GM12892 (cell line): ENCODE measurements around the gene ASTN2.

Source experiments
- DNase-seq: peaks from one replicate; pipeline ENCODE4 v3.0.0; 2011; ENCODE audit not compliant: insufficient read length
- FAIRE-seq: peaks from 2 replicates; lab custom pipeline; 2011; peaks lifted over from hg19 to GRCh38; lab: Jason Lieb, UNC
- POLR2A ChIP-seq: IDR thresholded peaks from 2 replicates; pipeline ENCODE4 v1.6.1; 2011; ENCODE audit warnings: low read depth, low read length, control low read depth
- POLR2AphosphoS5 ChIP-seq: IDR thresholded peaks from 2 replicates; pipeline ENCODE4 v1.6.1; 2011; ENCODE audit warnings: low read depth, low read length, control low read depth
- TAF1 ChIP-seq: IDR thresholded peaks from 2 replicates; pipeline ENCODE4 v1.6.1; 2011; ENCODE audit warnings: low read depth, mild to moderate bottlenecking, control low read depth, low read length, borderline replicate concordance

The ASTN2 gene

GRCh38 chr9:116403171-116403570, 1011.7 kb downstream of the ASTN2 start:
- DNase-seq (no peak), FAIRE-seq (no peak)
- TF ChIP-seq TAF1 (no peak), POLR2A (no peak), POLR2AphosphoS5 (no peak)

DNA sequence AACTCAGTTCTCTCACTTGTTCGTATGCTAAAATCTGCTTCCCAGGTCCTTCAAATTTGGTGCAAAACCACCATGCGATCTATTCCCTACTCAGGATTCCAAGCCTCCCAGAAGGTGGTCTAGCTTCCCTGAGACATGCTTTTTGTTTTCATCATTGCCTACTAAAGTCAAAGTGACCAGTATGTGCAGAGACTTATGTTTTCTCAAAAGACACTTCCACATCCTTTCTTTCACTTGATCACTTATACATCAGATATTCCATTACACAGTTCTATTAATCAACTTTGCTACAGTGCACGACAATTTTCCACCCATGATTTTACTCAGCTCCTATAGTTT, 1019.2 kb downstream of the ASTN2 start:
- TF ChIP-seq POLR2AphosphoS5 (no peak), TAF1 (no peak), POLR2A (no peak)
- no peak for DNase-seq
- FAIRE-seq: no peak

DNA sequence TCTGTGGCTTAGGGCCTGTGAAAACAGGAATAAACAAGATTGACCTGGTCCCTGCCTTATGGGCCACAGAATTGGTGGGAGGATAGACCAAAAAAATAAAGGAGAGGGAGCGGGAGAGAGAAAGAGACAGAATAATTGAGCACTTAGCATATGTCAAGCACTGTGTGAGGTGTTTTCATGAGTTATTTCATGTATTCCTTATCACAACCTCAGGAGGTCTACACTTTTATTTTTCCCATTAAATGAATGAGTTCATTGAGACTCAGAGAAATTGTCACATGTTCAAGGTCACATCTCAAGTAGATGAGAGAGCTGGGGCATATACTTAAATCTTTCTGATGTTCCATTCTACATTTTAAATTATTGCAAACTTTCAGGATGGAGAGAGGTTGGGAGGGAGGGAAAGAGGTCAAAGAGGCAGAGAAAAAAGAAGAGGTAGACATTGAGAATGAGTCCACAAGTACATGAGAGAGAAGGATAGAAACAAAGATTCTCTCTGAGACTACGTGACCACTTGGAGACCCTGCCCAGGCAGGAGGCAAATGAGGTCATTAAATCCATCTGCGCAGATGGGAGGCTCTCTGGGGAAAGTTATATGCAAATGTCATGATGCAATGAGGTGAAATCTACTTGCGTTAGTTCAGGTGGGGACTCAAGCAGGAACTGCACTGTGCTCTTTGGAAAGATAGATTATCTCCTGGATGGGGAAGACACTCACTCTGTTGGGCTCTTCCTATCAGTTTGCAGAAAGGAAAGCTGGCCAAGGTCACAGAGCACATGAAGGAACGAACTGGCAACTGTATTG, 1019.8 kb downstream of the ASTN2 start:
- TF ChIP-seq TAF1 (no peak), POLR2A (no peak), POLR2AphosphoS5 (no peak)
- FAIRE-seq (no peak), DNase-seq (no peak)

DNA sequence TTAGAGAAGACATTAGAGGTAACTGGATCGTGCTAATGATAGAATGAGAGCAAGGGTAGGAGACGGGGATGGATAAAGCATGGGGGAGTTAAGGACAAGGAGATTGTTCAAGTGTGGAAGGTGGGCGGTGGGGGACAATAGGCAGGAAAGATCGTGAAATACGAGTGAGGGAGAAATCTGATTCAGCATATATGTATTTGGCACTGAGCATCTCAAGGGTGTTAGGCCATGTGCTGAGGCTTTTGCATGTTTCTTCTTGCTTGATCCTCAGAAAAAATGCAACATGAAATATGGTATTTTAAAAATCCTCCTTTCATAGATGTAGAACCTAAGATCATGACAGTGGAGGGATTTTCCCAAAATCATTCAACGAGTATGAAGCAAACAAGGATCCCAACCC, 1020.8 kb downstream of the ASTN2 start:
- no peak for FAIRE-seq
- DNase-seq: no peak
- TF ChIP-seq POLR2A: no peak
- TF ChIP-seq TAF1: no peak
- TF ChIP-seq POLR2AphosphoS5: no peak

DNA sequence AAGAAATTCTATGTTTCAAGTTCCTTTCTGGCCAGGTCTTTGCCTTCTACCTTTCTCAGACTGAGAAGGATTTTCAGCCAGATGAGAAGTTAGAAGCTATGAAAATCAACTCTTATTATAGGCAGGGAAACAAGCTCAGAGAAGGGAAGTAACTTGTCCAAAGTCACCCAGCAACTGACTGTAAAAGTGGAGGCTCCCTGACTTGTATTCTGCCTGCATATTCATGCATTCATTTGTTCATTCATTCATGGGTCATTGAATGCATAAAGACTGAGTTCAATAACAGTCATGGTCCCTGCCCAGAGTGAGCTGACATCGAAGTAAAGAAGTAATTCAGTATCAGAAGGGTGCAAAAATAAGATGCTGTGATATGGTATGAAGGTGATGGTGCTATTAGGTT, 1021.7 kb downstream of the ASTN2 start:
- no peak for FAIRE-seq
- TF ChIP-seq POLR2A: no peak
- no peak for TF ChIP-seq TAF1
- no peak for TF ChIP-seq POLR2AphosphoS5

GRCh38 chr9:116391306-116391900, 1023.5 kb downstream of the ASTN2 start:
- no peak for DNase-seq
- no peak for FAIRE-seq
- TF ChIP-seq TAF1 (no peak), POLR2AphosphoS5 (no peak), POLR2A (no peak)

More for the DNA sequence above, 1021.7 kb downstream of the ASTN2 start:
- no peak for DNase-seq

DNA sequence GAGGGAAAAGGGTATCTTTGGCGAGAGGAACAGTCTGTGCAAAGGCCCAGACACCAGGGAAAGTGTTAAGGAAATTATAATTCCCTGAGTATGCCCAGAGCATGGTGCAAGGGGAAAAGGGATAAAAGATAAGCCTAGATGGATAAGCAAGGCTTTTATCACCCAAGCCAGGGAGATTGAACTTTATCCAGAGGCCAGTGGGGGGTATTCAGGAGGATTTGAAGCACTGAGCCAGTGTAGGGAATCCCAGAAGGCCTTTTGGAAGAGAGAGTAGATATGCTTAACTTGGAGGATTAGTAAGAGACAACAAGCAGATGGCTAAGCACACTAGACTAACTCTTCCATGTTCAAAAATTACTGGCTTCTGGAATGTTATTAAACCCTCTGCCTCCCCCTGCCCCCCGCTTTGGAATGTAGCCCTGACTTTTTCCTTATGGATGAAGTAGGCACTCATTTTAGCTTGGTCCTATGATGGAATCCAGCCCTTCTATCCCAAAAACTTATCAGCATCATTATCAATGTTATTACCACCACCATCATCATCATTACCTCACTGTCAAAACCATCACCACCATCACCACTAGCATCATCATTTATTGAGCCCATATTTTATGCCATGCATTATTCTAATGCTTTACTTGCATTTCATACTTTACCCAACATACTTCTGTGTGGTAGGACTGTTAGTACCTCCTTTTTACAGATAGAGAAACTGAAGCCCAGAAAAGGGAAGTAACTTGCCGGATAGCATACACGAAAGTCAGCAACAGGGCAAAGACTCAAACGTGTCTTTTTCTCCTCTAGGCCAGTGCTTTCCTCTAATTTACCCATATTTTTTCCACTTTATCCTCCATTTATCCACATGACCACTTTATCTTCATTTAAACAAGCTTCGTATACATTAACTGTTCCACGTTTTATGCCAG, 1024.3 kb downstream of the ASTN2 start:
- DNase-seq: no peak
- TF ChIP-seq TAF1 (no peak), POLR2A (no peak), POLR2AphosphoS5 (no peak)
- no peak for FAIRE-seq

GRCh38 chr9:116389541-116390302, 1025.1 kb downstream of the ASTN2 start:
- no peak for DNase-seq
- FAIRE-seq: no peak
- TF ChIP-seq POLR2AphosphoS5 (no peak), POLR2A (no peak), TAF1 (no peak)

DNA sequence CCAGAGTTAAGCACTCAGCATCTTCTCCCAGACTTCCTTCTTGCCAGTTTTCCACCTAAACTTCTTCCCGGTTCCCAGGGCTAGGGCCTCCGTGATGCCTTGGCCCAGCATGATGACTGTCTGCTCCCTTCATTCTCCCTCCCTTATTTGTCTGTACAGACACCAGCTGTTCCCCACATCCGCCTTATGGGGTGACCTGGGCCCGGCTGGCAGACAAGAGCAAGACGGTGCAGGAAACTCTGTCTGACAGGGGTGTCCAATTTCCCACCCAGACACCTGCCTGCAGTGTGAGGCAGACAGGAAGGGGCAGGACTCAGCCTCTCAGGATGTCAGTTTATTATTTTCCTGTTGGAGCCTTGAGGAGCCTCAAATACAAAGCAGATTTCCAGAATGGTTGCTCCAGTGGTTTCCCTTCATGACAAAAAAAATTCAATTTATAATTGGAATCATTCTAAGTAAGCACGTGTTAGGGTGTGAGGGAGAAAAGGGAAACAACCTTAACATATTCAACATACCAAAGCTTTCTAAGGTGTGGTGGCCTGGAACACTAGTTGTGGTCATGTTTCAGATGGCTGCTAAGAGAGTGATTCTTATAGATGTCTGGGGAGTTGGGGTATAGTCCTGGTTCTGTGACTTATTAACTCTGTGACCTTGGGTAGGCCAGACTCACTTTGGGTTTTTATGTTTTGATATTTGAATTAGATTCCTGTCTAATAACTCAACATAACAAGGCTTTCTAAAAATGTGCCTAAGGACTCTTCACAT, 1026.7 kb downstream of the ASTN2 start:
- DNase-seq: no peak
- no peak for TF ChIP-seq TAF1
- no peak for TF ChIP-seq POLR2A
- no peak for TF ChIP-seq POLR2AphosphoS5

GRCh38 chr9:116383936-116384335, 1030.9 kb downstream of the ASTN2 start:
- TF ChIP-seq POLR2A (no peak), TAF1 (no peak), POLR2AphosphoS5 (no peak)
- FAIRE-seq (no peak), DNase-seq (no peak)

More for the DNA sequence above, 1026.7 kb downstream of the ASTN2 start:
- FAIRE-seq: no peak

GRCh38 chr9:116383133-116383532, 1031.7 kb downstream of the ASTN2 start:
- DNase-seq: no peak
- FAIRE-seq: no peak
- TF ChIP-seq TAF1 (no peak), POLR2AphosphoS5 (no peak), POLR2A (no peak)
